ENCODE results near the gene FJX1. TPM values are rescaled to one million over a fixed set of nuclear protein-coding genes. Genes with fewer than 3 reads are reported as not detected.

The FJX1 gene
- total and polyA plus RNA-seq, 4 donors: 0.46 to 3.0 (median 1.1) TPM

- WGBS: 71% methylated on average over 2 of the region's 2 CpGs
- peaks cover 11 to 27% (median 21%) of the 10 kb centered on the region in 4 donors for H3K4me1 ChIP-seq (ENCODE audit: control insufficient read depth in 4 of 4, insufficient read depth in 4 of 4, low read length in 3 of 4)
- no peak overlapping the region for H3K27ac ChIP-seq (ENCODE audit: low read depth in 1 of 2, low read length in 2 of 2)
- no peak overlapping the region for H3K4me3 ChIP-seq (ENCODE audit: low read depth in 1 of 3, low read length in 3 of 3)
- H3K36me3 ChIP-seq (ENCODE audit: control insufficient read depth in 4 of 4, insufficient read depth in 3 of 4, low read depth in 1 of 4, low read length in 3 of 4): no peaks in the 10 kb centered on the region
- no peak overlapping the region for H3K9ac ChIP-seq (ENCODE audit: low read depth in 1 of 2, low read length in 2 of 2)
- no peak for TF ChIP-seq MAX (IDR thresholded peaks at IDR 0.05)
- TF ChIP-seq ATF3 (IDR thresholded peaks at IDR 0.05): no peak
- no peak for TF ChIP-seq YY1 (IDR thresholded peaks at IDR 0.05)
- TF ChIP-seq REST (IDR thresholded peaks at IDR 0.05): no peak
- TF ChIP-seq RAD21 (IDR thresholded peaks at IDR 0.05): no peak
- no peak for TF ChIP-seq RXRA (IDR thresholded peaks at IDR 0.05)
- TF ChIP-seq FOXA2 (IDR thresholded peaks at IDR 0.05): no peak
- TF ChIP-seq TAF1 (conservative IDR thresholded peaks at IDR 0.05): no peak
- no peak for TF ChIP-seq FOXA1 (IDR thresholded peaks at IDR 0.05)
- H3K9me3 ChIP-seq (ENCODE audit: control insufficient read depth in 4 of 4, low read length in 3 of 4): no peaks in the 10 kb centered on the region
- DNase-seq (ENCODE audit: low spot score): no peak
- peaks cover 0 to 3% (median 0%) of the 10 kb centered on the region in 4 donors for H3K27me3 ChIP-seq (ENCODE audit: control insufficient read depth in 4 of 4, insufficient read depth in 4 of 4, low read length in 3 of 4)
Measured at GRCh38 chr11:35621620-35622019, 3.4 kb downstream of the FJX1 start.

GRCh38 chr11:35622070-35622469 lies 3.8 kb downstream of the FJX1 start:
- Histone ChIP-seq H3K4me1 (ENCODE audit: control insufficient read depth in 4 of 4, insufficient read depth in 4 of 4, low read length in 3 of 4) (peaks cover 11 to 27% (median 21%) of the 10 kb centered on the region in 4 donors), H3K27ac (ENCODE audit: low read depth in 1 of 2, low read length in 2 of 2) (no peak overlapping the region), H3K27me3 (ENCODE audit: control insufficient read depth in 4 of 4, insufficient read depth in 4 of 4, low read length in 3 of 4) (peaks cover 0 to 3% (median 0%) of the 10 kb centered on the region in 4 donors), H3K36me3 (ENCODE audit: control insufficient read depth in 4 of 4, insufficient read depth in 3 of 4, low read depth in 1 of 4, low read length in 3 of 4) (no peaks in the 10 kb centered on the region), H3K9me3 (ENCODE audit: control insufficient read depth in 4 of 4, low read length in 3 of 4) (no peaks in the 10 kb centered on the region), H3K9ac (ENCODE audit: low read depth in 1 of 2, low read length in 2 of 2) (no peak overlapping the region), H3K4me3 (ENCODE audit: low read depth in 1 of 3, low read length in 3 of 3) (no peak overlapping the region)
- no peak for TF ChIP-seq FOXA1 (IDR thresholded peaks at IDR 0.05)
- TF ChIP-seq HNF4G (IDR thresholded peaks at IDR 0.05): no peak
- peak; percentile 85 for TF ChIP-seq REST (IDR thresholded peaks at IDR 0.05)
- TF ChIP-seq EGR1 (IDR thresholded peaks at IDR 0.05; ENCODE audit: low read depth in 2 of 2): no peak
- no peak for TF ChIP-seq TAF1 (conservative IDR thresholded peaks at IDR 0.05)
- TF ChIP-seq RAD21 (IDR thresholded peaks at IDR 0.05): peak in 1 of 2 donors; percentile 28
- TF ChIP-seq MAX (IDR thresholded peaks at IDR 0.05): no peak
- TF ChIP-seq ATF3 (IDR thresholded peaks at IDR 0.05): no peak
- TF ChIP-seq JUND (IDR thresholded peaks at IDR 0.05): no peak
- no peak for DNase-seq (ENCODE audit: low spot score)
- WGBS: 76% methylated on average over 3 of the region's 3 CpGs

All from liver (tissue), 9 donors.